NCI-H187 treated with DMSO at 0.1 percent for 48 hours (cell line): Measurements from ENCODE around the gene ZDHHC13.
"Not testable (repeated sequence)": the region's sequence is repeated elsewhere in the genome, so short reads cannot be mapped to it uniquely, and the experiment has no call there.

ENCODE experiments used
- DNase-seq: peaks from one replicate; lab custom pipeline; 2025; lab: John Stamatoyannopoulos, UW

Gene ZDHHC13

GRCh38 chr11:19101796-19102520 lies 15.0 kb upstream of the ZDHHC13 start:
- peak; percentile 76 for DNase-seq

DNA sequence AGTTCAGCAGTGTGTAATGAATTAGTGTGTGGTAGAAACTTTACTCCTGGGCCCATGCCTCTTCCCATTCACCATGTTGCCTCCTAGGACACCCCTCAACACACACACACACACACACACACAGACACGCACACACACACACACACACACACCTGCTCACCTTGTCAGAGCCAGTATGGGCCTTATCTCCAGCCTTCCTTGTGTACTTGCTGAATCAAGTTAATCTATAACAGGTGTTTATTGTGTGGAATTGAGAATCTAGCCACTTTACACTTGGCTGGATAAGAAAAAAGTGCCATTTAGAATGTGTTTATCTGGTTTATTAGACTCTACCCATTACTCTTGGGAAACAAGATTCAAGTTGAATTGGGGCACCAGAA lies 14.5 kb upstream of the ZDHHC13 start:
- DNase-seq: no peak

DNA sequence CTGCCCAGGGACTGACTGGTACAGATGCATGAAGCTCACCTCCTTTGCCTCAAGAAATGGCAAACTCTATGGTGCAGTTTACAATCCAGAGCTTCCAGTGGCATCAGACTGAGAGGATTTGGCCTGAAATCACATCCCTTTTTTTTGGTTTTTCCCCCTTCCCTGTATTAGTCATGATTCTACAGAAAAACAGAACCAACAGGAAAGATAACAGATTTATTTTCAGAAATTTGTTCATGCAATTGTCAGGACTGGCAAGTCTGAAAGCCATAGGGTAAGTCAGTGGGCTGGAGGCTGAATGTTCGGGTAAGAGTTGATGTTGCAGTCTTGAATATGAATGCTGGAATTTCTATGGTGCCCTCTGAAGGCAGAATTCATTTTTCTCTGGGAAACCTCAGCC lies 12.0 kb upstream of the ZDHHC13 start:
- DNase-seq: no peak

DNA sequence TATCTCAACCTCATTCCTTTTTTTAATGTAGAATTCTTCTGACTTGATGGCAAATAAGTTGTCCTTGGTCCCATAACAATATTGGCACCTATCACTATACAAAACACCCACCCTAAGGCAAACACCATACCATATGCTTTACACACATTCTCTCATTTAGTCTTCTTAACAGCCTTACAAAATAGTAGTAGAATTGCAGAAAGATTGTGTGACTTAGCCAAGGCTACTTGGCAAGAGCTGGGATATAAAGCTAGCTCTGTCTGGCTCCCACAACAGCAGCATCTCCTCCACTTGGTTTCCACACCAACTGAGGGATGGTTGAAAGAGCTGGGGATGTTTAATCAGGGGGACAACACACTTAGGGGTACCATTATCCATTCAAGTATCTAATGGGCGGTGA lies 9.8 kb upstream of the ZDHHC13 start:
- DNase-seq: no peak

- no peak for DNase-seq
Measured at GRCh38 chr11:19110295-19110694, 6.7 kb upstream of the ZDHHC13 start.

DNA sequence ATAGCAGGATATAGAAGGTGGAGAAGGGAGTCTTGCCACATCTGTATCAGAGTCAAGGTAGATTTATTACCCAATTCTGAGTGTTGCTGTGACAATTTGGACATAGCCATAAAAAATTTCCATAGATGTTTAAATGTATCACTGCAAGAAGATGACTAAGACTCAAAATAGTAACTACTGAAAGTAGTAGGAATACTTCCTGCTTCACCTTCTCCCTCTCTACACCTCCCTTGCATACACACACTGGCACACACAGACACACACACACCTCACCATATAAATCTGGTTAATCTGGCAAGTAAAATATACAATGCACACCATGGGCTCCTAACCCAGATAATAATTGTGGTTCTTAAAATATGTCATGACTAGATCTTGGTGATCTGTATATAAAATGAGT lies 5.2 kb upstream of the ZDHHC13 start:
- no peak for DNase-seq

- no peak for DNase-seq
Measured at GRCh38 chr11:19116276-19116970, 545 bp upstream of the ZDHHC13 start.

- DNase-seq: no peak
Measured at GRCh38 chr11:19117760-19118097, 761 bp downstream of the ZDHHC13 start.

DNA sequence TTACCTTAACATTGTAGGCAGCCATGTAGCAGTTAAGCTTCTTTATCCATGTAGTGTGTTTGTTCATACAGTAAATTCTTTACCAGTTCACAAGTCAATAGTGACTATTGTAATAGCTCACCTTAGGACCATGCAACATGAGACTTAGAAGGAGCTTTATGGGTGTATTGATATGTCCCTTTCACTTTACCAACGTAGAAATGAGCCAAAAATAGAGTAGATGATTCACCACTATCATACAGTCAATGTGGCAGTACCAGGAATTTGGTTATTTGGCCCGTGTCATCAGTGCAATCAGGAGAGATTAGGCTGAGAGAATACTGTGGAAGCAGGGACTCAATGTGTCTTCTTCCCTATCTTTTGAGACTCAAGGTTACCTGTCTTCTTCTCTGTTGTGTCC lies 4.7 kb downstream of the ZDHHC13 start:
- no peak for DNase-seq

GRCh38 chr11:19122960-19123615 lies 6.1 kb downstream of the ZDHHC13 start:
- DNase-seq: no peak

GRCh38 chr11:19126562-19127325 lies 9.8 kb downstream of the ZDHHC13 start:
- DNase-seq: not testable (repeated sequence)

DNA sequence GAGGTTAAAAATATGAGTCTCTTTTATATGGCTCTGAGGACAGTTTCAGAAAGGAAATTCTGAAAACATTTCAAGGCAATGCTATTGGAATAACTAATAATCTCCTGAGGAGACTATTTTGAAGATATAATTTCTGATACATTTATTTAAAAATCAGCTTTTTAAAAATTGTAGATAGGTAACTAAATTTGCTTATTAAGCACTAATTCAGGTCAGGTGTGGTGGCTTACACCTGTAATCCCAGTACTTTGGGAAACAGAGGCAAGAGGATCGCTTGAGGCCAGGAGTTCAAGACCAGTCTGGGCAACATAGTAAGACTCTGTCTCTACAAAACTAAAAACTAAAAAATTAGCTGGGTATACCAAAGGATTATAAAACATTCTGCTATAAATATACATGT lies 17.0 kb downstream of the ZDHHC13 start:
- no peak for DNase-seq

DNA sequence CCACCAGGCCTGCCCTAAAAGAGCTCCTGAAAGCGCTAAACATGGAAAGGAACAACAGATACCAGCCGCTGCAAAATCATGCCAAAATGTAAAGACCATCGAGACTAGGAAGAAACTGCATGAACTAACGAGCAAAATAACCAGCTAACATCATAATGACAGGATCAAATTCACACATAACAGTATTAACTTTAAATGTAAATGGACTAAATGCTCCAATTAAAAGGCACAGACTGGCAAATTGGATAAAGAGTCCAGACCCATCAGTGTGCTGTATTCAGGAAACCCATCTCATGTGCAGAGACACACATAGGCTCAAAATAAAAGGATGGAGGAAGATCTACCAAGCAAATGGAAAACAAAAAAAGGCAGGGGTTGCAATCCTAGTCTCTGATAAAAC lies 19.9 kb downstream of the ZDHHC13 start:
- DNase-seq: not testable (repeated sequence)

DNA sequence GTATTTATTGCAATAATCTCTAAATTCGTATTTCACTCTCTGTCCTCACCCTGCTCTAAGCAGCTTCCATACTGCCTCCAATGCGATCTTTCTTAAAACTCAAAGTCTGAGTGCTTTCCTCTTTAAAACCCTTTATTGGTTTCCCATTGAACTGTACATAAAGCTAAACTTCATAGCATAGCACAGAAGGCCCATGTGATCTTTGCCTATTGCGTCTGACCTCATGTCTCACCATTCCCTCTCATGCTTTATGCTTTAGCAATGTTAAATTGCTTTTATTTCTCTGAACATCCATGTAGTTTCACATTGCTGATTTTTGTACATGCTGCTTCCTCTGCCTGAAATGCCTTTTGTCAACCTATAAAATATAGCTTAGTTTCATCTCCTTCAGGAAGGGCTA lies 28.4 kb downstream of the ZDHHC13 start:
- no peak for DNase-seq

- DNase-seq: no peak
Measured at GRCh38 chr11:19156892-19157291, 39.9 kb downstream of the ZDHHC13 start.

GRCh38 chr11:19160847-19161246 lies 43.9 kb downstream of the ZDHHC13 start:
- DNase-seq: no peak

DNA sequence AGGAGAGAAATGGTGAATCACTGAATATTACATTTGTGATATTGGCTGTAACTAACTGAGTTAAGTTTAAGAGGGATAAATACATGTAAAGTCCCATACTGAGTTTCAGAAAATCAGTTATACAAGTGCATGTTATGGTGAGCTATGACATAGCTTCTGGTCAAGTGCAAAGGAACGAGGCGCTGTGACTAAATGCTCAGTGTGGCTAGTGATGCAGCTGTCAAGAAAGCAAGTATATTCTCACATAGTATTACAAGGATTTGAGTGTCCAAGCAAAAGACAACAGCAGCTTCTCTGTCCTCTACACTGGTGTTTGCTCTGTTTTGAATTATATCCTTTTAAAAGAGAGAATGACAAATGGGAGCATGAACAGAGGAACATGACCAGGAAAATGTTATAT lies 44.7 kb downstream of the ZDHHC13 start:
- DNase-seq: no peak

- no peak for DNase-seq
Measured at GRCh38 chr11:19162951-19163505, 46.1 kb downstream of the ZDHHC13 start.

- no peak for DNase-seq
Measured at GRCh38 chr11:19163617-19164016, 46.6 kb downstream of the ZDHHC13 start.

DNA sequence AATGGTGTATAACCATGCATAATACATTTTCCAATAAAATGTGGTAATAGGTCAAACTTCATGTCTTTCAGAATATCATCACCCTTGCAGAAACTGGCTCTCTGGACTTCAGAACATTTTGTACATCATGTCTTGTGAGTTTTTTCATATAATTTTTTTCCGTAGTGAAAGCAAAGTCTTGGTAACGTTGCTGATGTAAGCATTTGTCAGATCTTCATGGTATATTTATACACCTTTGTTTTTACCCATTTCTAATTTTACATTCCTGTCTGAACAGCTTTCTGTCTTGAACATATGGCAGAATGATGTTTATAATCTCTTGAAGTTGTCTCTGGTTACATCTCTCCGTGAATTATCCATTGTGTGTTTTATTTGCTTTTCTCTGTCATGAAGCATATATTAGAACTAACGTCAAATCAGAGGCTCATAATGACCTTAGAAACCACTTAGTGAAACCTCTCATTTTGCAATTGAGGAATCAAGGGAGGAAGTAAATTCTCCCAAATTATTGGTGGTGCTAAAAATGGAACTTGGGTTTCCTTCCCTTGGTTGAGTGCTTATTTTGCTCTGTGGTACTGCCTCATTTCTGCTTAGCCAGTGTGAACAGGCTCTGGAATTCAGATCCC lies 47.4 kb downstream of the ZDHHC13 start:
- DNase-seq: peak; percentile 84

- no peak for DNase-seq
Measured at GRCh38 chr11:19164881-19165280, 47.9 kb downstream of the ZDHHC13 start.

DNA sequence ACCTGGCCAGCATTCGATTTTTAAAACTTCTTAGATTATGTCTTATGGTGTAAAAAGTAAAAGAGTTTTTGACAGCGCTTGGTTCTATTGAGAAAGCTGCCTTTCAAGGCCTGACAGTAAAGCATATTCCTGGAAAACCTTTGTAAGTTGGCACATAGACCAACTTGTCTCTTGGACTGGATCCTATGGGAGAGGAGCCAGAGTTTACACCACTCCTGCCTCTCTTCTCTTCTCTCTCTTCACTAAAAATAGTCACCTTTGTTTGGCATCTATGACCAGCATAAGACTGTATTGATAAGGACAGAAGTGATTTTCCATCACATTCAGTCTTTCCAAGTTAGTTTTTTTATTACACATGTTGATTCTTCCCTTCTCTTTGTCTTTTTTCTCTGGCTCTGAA lies 51.1 kb downstream of the ZDHHC13 start:
- DNase-seq: no peak
